Nephron progenitor cell (in vitro differentiated cells): ENCODE data around the gene RSRC1.

ENCODE experiments used
- DNase-seq: peaks from one replicate; pipeline ENCODE4 v3.0.0; 2021
- H3K27ac Mint-ChIP-seq: 2 replicates; pipeline ENCODE4 v1.8.0; 2021; ENCODE audit warnings: mild to moderate bottlenecking, moderate library complexity, mixed read lengths
- H3K27me3 Mint-ChIP-seq: 2 replicates; pipeline ENCODE4 v1.8.0; 2021; ENCODE audit warnings: mild to moderate bottlenecking, low read depth, mixed read lengths; ENCODE audit not compliant: poor library complexity
- H3K36me3 Mint-ChIP-seq: 2 replicates; pipeline ENCODE4 v1.8.0; 2021; ENCODE audit warnings: low read depth, mixed read lengths
- H3K4me1 Mint-ChIP-seq: 2 replicates; pipeline ENCODE4 v1.8.0; 2021; ENCODE audit warnings: mixed read lengths
- H3K4me3 Mint-ChIP-seq: 2 replicates; pipeline ENCODE4 v1.8.0; 2021; ENCODE audit warnings: mild to moderate bottlenecking, moderate library complexity, mixed read lengths
- H3K9me3 Mint-ChIP-seq: 2 replicates; pipeline ENCODE4 v1.8.0; 2021; ENCODE audit warnings: mild to moderate bottlenecking, moderate library complexity, mixed read lengths
- TF ChIP-seq, protein P1 (sequence below): fragments of 200-600 bp; sonication (generic); IDR thresholded peaks from 2 replicates; pipeline ENCODE4 v1.5.0; 2021; ENCODE audit warnings: antibody characterized with exemption

Gene RSRC1

DNA sequence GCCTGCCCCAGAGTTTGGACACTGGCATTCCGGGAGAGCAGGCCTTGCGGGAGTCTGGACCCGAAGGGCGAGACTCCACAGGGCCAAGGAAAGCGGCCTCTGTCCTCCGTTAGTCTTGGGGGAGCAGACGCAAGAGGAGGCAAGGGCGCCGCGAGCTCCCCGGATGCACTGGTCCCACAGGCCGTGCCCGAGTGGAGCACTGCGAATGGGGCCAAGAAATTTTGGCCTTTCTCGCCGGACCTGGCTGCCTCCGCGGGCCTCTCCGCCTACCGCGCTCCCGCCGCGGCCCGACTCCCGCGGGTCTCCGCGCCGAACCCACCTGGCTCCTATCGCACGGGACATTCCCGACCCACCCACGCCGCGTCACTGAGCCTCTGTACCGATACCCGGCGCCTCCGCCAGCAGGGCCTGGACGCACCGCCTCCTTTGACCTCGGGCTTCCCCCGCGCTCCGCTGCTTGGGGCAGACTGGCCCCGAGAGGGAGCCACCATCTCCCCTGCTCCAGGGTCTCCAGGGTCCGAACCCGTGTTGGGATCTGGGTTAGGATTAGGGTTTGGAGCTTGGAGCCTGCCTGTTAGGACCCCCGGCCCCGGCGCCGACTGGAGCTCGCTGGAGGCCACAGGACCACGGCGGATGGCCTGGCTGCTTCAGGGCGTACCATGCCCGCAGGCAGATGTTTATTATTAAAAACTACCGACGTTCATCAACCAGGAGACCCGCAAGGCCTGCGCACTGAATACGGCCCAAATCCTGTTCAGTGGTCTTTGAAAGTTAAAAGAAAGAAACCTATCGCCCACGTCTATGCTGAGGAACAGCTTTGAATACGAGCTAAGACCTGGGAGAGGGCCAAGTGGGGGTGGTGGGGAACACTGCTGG lies 15.4 kb upstream of the RSRC1 start:
- peak; percentile 69 for DNase-seq
- H3K4me3 Mint-ChIP-seq = peak overlapping the region; percentile 54
- H3K36me3 Mint-ChIP-seq = no peaks in the 10 kb centered on the region
- TF ChIP-seq, protein P1, sequence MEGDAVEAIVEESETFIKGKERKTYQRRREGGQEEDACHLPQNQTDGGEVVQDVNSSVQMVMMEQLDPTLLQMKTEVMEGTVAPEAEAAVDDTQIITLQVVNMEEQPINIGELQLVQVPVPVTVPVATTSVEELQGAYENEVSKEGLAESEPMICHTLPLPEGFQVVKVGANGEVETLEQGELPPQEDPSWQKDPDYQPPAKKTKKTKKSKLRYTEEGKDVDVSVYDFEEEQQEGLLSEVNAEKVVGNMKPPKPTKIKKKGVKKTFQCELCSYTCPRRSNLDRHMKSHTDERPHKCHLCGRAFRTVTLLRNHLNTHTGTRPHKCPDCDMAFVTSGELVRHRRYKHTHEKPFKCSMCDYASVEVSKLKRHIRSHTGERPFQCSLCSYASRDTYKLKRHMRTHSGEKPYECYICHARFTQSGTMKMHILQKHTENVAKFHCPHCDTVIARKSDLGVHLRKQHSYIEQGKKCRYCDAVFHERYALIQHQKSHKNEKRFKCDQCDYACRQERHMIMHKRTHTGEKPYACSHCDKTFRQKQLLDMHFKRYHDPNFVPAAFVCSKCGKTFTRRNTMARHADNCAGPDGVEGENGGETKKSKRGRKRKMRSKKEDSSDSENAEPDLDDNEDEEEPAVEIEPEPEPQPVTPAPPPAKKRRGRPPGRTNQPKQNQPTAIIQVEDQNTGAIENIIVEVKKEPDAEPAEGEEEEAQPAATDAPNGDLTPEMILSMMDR = no peak
- no peak overlapping the region for H3K27ac Mint-ChIP-seq
- H3K4me1 Mint-ChIP-seq = peaks cover 16% of the 10 kb centered on the region
- no peaks in the 10 kb centered on the region for H3K9me3 Mint-ChIP-seq
- peaks cover 84% of the 10 kb centered on the region for H3K27me3 Mint-ChIP-seq

DNA sequence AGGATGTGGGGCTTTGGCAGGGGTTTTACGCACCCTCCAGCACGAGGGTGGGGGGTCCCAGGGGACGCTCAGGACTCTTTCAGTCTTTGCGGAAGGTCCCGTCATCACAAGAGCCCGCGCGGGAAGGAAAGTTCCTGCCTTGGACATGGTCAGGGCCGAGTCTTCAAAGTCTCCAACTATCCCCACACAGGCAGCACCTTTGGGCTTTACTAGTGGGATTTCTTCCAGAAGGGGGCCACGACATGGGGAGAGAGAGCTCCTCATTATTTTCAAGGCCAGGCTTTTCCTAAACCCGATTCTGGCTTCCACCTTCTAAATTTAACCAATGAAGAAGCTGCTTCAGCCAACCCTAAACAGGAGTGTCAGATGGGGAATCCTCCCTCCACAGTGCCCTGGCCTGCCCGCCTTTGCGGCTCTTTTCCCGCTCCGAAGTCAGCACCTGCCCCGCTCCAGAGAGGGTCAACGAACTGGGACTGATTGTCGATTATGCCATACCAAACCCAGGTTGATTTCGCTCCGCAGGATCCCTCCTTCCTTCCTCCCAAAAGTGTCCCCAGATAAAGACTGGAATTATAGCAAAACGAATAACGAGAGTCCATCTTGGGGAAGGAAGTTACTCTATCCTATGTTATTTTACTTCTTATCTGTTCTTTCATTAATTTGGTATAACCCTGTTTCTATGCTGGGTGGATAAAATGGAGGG lies 14.6 kb upstream of the RSRC1 start:
- TF ChIP-seq, protein P1 = no peak
- Mint-ChIP-seq H3K4me3 (peak overlapping the region; percentile 54), H3K27ac (no peak overlapping the region), H3K4me1 (peaks cover 16% of the 10 kb centered on the region), H3K9me3 (no peaks in the 10 kb centered on the region), H3K27me3 (peaks cover 88% of the 10 kb centered on the region), H3K36me3 (no peaks in the 10 kb centered on the region)
- peak; percentile 22 for DNase-seq

DNA sequence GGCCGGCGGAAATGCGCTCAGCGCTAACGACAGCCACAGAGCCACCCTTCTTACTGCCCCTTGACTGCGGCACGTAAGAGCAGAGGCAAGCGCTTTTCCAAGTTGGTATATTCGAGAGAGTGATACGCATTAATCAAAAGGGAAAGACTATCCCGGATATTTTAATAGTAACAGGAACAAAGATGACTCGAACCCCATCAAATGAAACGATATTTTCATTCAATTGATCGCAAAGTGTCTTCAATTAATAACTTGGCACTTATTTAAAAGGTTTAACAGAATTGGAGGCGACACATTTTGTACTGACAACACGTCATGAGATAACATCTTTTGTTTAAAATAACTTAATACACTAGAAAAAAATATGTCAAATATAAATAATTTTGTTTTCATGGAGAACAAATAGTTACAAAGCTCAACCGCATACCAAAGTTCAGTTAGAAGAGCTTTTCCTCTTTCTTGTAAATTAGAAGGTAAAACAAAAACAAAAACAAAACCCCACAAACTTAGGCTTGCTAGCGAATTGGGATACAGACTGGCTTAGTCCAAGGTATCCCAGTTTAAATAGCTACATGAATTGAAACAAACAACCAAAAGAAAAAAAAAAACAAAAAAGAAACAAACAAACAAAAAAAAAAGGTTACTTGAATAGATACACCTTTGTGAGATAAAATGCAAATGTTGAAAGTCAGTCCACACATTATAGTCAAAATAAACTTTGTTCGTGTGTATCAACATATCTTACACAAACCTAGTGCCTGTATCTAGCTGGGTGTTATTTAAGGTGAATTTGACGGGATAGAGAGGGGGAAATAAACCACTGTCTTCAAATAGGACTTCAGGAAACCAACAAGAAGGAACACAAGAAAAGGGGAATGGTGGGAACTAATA lies 13.8 kb upstream of the RSRC1 start:
- no peak for DNase-seq
- peaks cover 16% of the 10 kb centered on the region for H3K4me1 Mint-ChIP-seq

DNA sequence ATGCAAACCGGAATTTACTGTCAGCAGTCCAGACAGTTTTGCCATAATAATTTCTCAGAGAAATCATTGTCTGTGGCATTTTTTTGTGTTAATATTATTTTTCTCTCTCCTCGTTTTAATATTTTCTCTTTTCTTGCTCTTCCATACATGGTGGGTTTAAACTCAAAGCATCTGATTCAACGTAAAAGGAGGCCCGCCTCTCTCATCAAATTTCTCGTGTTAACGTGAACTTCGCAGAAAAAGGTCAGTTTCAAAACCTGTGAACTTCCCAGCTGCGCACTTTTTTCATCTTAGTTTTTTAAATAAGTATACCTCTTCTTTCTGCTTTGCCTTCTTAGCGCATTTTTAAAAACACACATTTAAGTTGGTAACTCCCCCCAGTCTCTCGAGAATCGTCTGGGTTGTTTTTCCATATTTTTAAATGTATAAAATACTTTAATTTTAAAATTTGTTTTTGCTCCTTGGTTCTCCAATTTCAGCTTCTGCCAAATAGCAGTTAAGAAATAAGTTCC lies 12.8 kb upstream of the RSRC1 start:
- Mint-ChIP-seq H3K4me3 (peak overlapping the region; percentile 87), H3K27me3 (peaks cover 100% of the 10 kb centered on the region), H3K36me3 (no peaks in the 10 kb centered on the region), H3K27ac (no peak overlapping the region), H3K4me1 (peaks cover 19% of the 10 kb centered on the region), H3K9me3 (no peaks in the 10 kb centered on the region)
- DNase-seq = no peak
- TF ChIP-seq, protein P1 = no peak

More for the DNA sequence above, 13.8 kb upstream of the RSRC1 start:
- Mint-ChIP-seq H3K27me3 (peaks cover 90% of the 10 kb centered on the region), H3K4me3 (peak overlapping the region; percentile 45), H3K36me3 (no peaks in the 10 kb centered on the region), H3K9me3 (no peaks in the 10 kb centered on the region), H3K27ac (no peak overlapping the region)
- TF ChIP-seq, protein P1 = no peak

DNA sequence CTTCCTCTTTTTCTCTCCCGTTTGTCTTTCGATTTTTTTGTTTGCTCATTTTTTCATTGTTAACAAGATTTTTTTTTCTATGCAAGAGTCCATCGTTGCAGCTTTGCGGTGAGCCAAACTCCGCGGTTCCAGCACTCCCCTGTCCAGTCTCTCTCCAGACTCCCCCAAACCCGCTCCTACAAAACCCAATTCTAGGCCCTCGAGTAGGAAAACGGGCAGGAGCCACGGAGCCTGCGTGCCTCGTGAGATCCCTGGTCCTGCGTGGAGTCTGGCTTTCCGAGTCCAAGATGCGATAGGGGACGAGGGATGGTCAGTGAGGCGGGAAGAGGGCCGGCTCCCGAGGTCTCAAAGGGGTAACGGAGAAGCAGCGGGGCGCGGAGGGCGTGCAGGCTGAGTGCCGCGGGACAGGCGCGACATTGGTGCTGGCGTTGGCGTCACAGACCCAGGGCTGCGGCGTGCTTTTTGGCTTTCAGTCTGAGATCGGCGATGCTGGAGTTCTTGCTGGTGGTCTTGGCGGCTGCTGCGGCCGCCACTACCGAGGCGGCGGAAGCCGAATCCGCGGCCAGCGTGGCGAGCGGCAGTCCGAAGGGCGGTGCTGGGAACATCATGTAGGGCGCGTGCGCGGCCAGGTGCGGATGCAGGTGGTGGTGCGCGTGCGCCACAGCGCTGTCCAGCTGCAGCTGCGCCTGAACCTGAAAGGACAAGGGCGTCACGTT lies 12.1 kb upstream of the RSRC1 start:
- Mint-ChIP-seq H3K9me3 (no peaks in the 10 kb centered on the region), H3K4me1 (peaks cover 26% of the 10 kb centered on the region), H3K36me3 (no peaks in the 10 kb centered on the region), H3K4me3 (peak overlapping the region; percentile 87), H3K27me3 (peaks cover 100% of the 10 kb centered on the region), H3K27ac (peak overlapping the region; percentile 91)
- peak; percentile 87 for DNase-seq
- TF ChIP-seq, protein P1 = no peak
